Ramos (cell line): ENCODE results near the gene PANX2.

Source experiments
- in situ Hi-C: fragments of 300-500 bp; cut with MboI; formaldehyde crosslinking; loops from one replicate; pipeline ENCODE4 v1.14.3; 2022; ENCODE audit warnings: low sequenced_read_pairs; ENCODE audit not compliant: unreplicated experiment

Gene PANX2

DNA sequence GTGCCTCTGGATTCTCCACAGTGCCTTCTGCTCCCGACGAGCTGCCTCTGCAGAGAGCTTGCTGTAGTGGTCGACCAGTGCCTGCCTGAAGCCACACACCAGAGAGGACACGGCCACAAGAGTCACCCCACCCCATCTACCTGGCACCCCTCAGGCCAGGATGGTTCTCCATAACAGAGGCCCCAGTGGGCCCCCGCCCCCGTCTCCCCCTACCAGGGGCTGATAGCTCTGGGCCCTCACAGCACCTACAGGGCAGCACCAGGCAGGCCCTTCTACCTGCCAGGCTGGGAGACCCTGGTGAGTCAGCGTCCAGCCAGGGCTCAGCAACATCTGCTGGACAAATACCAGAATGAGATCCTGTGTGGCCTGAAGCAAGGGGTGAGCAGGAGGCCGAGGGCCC lies 52.0 kb downstream of the PANX2 start:
- in situ Hi-C loops: no loop called here

DNA sequence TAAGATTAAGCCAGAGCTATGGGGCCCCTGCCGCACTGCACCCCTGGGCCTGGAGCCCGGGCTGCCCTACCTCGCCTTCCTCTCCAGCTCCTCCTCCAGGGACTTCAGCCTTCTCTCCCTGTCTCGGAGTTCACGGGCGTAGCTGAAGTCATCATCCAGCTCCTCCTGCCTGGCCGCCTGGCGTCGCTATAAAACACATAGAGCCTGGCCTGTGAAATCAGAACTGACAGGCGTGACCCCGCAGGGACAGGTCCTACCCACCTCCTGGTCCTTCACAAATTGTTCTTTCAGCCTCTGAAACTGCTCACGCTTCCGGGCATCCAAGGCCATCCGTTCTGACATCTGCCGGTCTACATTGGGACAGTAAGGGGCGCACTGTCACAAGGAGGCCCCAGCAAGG lies 53.5 kb downstream of the PANX2 start:
- in situ Hi-C loops: no loop called here

DNA sequence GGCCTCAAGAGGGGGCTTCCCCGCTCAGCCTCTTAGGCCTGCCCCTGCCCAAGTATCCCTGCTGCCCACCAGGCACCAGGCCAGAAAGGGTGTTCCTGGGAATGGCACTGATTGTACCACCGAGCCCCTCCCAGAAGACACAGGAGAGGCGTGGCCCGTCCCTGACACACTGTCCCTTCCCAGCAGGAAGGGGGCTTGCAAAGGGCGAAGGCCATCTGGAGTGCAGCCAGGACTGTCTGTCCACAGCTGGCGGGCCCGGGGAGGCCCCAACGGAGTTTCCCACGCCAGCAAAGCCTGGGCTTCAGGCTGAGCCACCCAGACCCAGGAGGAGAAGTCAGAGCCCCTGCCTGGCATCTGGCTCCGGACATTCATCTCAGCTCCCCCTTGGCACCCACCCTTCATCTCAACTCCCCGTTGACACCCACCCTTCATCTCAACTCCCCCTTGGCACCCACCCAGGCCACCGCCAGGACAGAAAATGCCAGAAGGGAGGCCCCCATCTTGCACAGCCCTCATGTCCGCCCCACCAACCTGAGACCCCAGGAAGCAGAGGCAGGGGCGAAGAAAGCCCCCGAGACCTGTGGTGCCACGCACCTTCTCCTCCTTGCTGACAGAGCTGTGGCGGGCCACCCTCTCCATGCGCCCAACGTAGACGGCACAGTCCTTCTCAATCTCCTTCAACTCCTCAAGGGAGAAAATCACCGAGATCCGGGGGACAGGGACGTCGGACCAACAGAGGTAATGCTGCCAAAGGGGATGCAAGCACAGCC lies 54.9 kb downstream of the PANX2 start:
- in situ Hi-C loops: no loop called here

DNA sequence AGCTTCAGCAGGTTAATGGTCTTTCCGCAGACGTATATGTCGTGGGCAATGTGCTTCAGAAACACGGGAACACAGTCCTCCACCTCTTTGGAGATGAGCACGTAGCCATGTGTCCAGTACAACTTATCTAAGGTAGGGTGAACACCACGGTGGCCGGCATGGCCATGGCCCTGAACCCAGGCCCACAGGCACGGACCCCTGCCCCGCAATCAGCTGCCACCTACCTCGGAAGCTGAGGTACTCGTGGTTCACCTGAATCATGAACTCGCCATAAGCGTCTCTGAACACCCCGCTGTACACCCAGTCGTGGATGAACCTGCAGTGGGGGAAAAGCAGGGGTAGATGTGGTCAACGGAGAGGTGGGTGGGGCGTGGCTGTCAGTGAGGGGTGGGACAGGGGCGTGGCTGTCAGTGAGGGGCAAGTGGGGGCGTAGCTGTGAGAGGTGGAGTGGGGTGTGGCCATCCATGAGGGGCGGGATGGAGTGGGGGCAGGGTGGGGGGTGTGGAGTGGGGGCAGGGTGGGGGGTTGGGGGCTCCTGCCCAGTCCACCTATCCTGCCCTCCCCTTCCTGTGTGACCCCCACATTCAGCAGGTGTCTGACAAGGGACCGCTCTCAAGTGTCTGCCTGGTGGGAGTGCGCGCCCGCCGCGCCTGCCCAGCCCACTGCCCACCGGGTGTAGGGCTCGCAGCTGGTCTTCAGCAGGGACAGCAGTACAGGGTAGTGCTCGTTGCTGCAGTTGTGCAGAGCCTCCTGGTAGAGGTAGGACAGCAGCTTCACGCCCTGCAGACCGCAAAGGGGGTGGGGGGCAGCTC lies 55.7 kb downstream of the PANX2 start:
- in situ Hi-C loops: no loop called here

DNA sequence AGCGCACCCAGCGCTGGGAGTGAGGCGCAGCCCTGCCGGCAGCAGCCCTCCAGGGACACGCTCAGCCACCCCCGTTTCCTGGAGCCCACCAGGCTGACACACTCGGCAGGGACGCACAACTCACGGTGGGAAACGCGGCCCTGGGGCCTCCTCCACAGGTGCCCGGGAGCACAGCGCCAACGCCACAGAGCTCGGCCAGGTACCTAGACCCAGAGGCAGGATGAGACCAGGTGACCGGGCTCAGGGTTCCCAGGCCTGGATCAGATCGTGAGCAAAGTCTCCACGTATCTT lies 56.3 kb downstream of the PANX2 start:
- in situ Hi-C loops: no loop called here

DNA sequence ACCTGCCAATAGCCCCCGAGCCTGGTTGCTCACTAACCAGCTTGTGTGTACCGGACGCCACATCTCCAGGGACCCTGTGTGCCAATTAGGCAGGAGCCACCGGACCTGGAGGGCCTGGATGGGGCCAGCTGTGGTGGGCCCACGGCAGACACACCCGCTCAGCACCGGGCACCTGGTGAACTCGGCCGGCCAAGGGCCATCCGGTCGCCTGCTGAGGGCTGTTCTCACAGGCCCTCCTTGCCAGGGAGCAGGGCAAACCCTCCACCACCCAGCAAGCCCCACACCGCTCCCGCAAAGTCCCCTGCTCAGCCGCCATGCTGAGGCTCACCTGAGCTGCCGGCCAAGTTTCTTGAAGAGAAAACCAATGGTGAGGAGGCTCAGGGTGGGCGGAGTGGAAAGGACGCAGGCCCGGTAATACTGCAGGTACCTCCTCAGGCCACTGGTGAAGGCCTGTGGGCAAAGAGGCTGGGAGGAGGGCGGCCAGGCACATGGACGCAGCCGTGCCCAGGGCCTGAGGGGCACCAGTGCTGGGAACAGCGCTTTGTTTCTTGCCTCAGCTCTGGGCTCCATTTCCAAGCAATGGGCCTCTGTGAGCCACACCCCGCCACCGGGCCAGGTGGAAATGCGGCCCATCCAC lies 57.2 kb downstream of the PANX2 start:
- in situ Hi-C loops: no loop called here

DNA sequence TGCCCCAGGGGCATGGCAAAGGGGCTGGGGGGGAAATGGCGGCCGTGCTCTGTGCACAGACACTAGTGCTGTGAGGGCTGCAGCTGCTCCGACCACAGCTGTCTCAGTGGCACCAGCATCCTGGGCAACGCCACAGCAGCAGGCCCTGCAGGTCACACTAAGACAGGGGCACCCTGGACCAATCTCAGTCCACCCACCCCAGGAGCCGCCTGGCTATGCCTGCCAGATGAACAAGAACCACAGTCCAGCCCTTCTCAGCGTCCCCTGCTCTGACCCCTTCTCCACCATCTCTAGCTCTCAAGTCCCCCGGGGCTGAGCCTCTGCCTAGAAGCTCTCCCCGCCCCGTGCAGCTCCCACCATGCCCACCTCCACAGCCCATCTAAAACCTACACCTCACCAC lies 57.8 kb downstream of the PANX2 start:
- in situ Hi-C loops: no loop called here

DNA sequence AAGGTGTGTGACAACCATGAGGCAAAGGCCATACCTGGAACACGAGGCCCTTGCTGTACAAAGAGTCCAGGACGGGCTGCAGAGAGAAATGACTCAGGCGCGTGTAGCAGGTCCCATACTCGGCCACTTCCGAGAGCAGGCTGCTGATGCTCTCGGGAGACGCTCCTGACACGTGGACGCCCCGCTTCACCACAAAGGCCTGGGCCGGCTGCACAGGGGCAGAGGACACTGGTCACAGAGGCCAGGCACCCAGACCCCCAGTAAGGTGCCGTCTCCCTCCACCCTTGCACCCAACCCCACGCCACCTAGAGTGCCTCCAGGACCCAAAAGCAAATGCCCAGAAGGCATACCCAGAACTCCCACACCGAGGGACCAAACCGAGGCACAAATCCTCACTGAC lies 58.8 kb downstream of the PANX2 start:
- in situ Hi-C loops: no loop called here
